ENCODE data around the gene SPATS2L. TPM values are rescaled to one million over a fixed set of nuclear protein-coding genes. Genes with fewer than 3 reads are reported as not detected.

SPATS2L gene
- total and polyA plus RNA-seq, 2 of the 13 experiments (the other 11 are each of a cell fraction or from before 2014, with no cell fraction given) = 154 to 212 TPM

- Histone ChIP-seq H2AFZ (ENCODE audit: low read length) (no peak overlapping the region), H4K20me1 (ENCODE audit: insufficient read depth, low read length) (no peaks in the 10 kb centered on the region), H3K79me2 (ENCODE audit: insufficient read depth, low read length) (no peaks in the 10 kb centered on the region), H3K9ac (ENCODE audit: insufficient read depth, low read depth, low read length) (no peak overlapping the region), H3K4me3 (replicated peaks in 1 of 3; ENCODE audit: insufficient read depth in 1 of 3, low read depth in 2 of 3, low read length in 3 of 3) (no peak overlapping the region), H3K27me3 (ENCODE audit: control insufficient read depth in 1 of 2, insufficient read depth in 2 of 2, low read length in 2 of 2) (no peaks in the 10 kb centered on the region), H3K9me3 (ENCODE audit: low read length) (no peaks in the 10 kb centered on the region), H3K36me3 (replicated peaks in 1 of 2; ENCODE audit: control insufficient read depth in 1 of 2, insufficient read depth in 2 of 2, low read length in 2 of 2) (peaks cover 12 to 21% of the 10 kb centered on the region in 2 experiments; a peak in 4 of 5 replicates), H3K27ac (ENCODE audit: extremely low read length, insufficient read depth, low read length) (peak overlapping the region; percentile 31), H3K4me2 (ENCODE audit: low read depth, low read length) (no peak overlapping the region), H3K4me1 (ENCODE audit: insufficient read depth, low read length) (peaks cover 71% of the 10 kb centered on the region)
- no TSS peak for BruUV-seq (replicated peaks)
- POLR2A ChIA-PET = interaction anchor here (0.6 to 2.7 kb wide), 4 partner anchors 27 to 400 kb away, joined by 3 to 10 read pairs (median 5); partner anchors contain the start of genes KCTD18 and SPATS2L
- in situ Hi-C loops (cut with HindIII; ENCODE audit: extremely low pct_ligation_motif_present, low pct_unique_long_range_greater_than_20kb) = loop anchor here (10.0 kb wide), 2 partner anchors 223 to 507 kb away; no protein-coding TSS in a partner anchor
- ATAC-seq (peak; percentile 57), FAIRE-seq (no peak), DNase-seq (ENCODE audit: low spot score) (peak; percentile 75)
- intact Hi-C loops (cut with micrococcal nuclease; ENCODE audit: unreplicated experiment) = loop anchor here (2.0 to 10.0 kb wide), 2 partner anchors 29 to 253 kb away; partner anchors contain the start of gene KCTD18
- TF ChIP-seq ASH2L (IDR thresholded peaks at IDR 0.05; ENCODE audit: insufficient read length, low read depth, low read length) (no peak), SOX6 (IDR thresholded peaks at IDR 0.05) (no peak), SOX6 (CRISPR knock-in tag; IDR thresholded peaks at IDR 0.05) (peak; percentile 44; the same call in 1 of the 2 replicates), HNF1A (IDR thresholded peaks at IDR 0.05; ENCODE audit: low read depth) (peak; percentile 58), HNF1A (CRISPR knock-in tag; IDR thresholded peaks at IDR 0.05; ENCODE audit: borderline replicate concordance) (no peak), KMT2A (CRISPR knock-in tag; IDR thresholded peaks at IDR 0.05) (no peak), SNAPC2 (CRISPR knock-in tag; IDR thresholded peaks at IDR 0.05) (no peak; the same call in 1 of the 2 replicates), ZNF367 (CRISPR knock-in tag; IDR thresholded peaks at IDR 0.05; ENCODE audit: borderline replicate concordance) (no peak), ZNF883 (CRISPR knock-in tag; IDR thresholded peaks at IDR 0.05; ENCODE audit: not compliant biosample characterization) (no peak), ZNF776 (CRISPR knock-in tag; IDR thresholded peaks at IDR 0.05) (no peak), JARID2 (CRISPR knock-in tag; IDR thresholded peaks at IDR 0.05; ENCODE audit: insufficient replicate concordance) (no peak), SOX13 (IDR thresholded peaks at IDR 0.05) (no peak), SOX13 (CRISPR knock-in tag; conservative IDR thresholded peaks at IDR 0.05 in 1 of 2, IDR thresholded peaks at IDR 0.05 in 1 of 2) (peak in 1 of 2 experiments; percentile 58; a peak in 2 of 4 replicates), SOX5 (CRISPR knock-in tag; IDR thresholded peaks at IDR 0.05; ENCODE audit: borderline replicate concordance) (peak; percentile 16; the same call in 1 of the 2 replicates), ARID3A (IDR thresholded peaks at IDR 0.05; ENCODE audit: low read depth, low read length) (peak; percentile 84), MIXL1 (CRISPR knock-in tag; IDR thresholded peaks at IDR 0.05) (0 out of 2 replicates have a peak, but pooled peaks have one; percentile 14)
- CTCF ChIA-PET (ENCODE audit: low intra/inter-chr PET ratio, low total read pairs) = no interaction called here
Observed at GRCh38 chr2:200482194-200482593, 175.7 kb downstream of the SPATS2L start.
